NB4 (cell line): ENCODE results near the gene ARID1B.

Experiments
- DNase-seq: peaks from one replicate; pipeline ENCODE4 v3.0.0; 2010; ENCODE audit warnings: low read depth
- H3K4me3 ChIP-seq: one replicate; pipeline ENCODE4 v1.5.1; 2011; ENCODE audit warnings: mild to moderate bottlenecking, low read depth, low read length, moderate library complexity
- CTCF ChIP-seq: IDR thresholded peaks from one replicate; pipeline ENCODE4 v1.5.1; 2012; ENCODE audit warnings: low read depth, low read length
- MYC ChIP-seq: IDR thresholded peaks from 2 replicates; pipeline ENCODE4 v1.6.1; 2011; ENCODE audit warnings: low read depth, low read length
- POLR2A ChIP-seq: IDR thresholded peaks from 2 replicates; pipeline ENCODE4 v1.6.1; 2011; ENCODE audit warnings: mild to moderate bottlenecking; ENCODE audit not compliant: insufficient read length; ENCODE audit errors: extremely low read depth
- TF ChIP-seq, protein P1 (sequence below): IDR thresholded peaks from 2 replicates; pipeline ENCODE4 v1.6.1; 2011; ENCODE audit warnings: low read depth, low read length

ARID1B gene

DNA sequence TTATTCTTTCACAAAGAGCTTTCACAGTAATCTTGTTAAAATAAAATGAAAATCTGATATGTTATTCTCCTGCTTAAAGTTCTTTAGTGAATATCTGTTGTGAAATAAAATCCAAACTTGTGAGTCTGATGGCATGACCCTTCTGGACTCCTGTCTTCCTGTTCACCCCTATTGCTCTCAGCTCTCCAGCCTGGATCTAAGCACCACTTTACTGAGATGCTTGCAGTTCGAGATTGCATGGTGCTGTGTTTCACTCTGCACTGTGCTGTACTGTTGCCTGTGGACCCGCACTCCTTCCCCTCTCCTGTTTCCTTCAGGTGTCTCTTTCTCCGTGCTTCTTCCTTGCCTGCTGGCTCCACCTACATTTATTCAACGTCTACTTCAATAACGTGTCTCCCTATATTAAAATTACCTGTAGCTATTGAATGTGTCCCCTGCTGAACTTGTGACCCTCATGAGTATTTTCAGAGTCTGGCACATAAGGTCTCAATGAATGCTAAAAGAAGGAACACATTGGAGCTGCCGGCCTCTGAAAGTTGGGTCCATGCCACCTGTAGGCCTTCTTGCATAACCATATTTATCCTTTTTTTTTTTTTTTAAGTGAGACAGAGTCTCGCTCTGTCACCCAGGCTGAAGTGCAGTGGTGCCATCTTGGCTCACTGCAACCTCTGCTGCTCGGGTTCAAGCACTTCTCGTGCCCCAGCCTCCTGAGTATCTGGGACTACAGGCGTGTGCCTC is 100.1 kb downstream of the ARID1B start:
- TF ChIP-seq, protein P1, sequence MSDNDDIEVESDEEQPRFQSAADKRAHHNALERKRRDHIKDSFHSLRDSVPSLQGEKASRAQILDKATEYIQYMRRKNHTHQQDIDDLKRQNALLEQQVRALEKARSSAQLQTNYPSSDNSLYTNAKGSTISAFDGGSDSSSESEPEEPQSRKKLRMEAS, result no peak
- TF ChIP-seq POLR2A (no peak), MYC (no peak), CTCF (no peak)
- no peak for DNase-seq

GRCh38 chr6:156878681-156879080 is 101.5 kb downstream of the ARID1B start:
- DNase-seq, result no peak
- H3K4me3 ChIP-seq, result no peak overlapping the region
- TF ChIP-seq MYC (no peak), POLR2A (no peak), CTCF (no peak)
- TF ChIP-seq, protein P1, result no peak

More for the DNA sequence above, 100.1 kb downstream of the ARID1B start:
- no peak overlapping the region for H3K4me3 ChIP-seq

GRCh38 chr6:156879186-156879585 is 102.0 kb downstream of the ARID1B start:
- H3K4me3 ChIP-seq, result no peak overlapping the region
- no peak for TF ChIP-seq POLR2A
- TF ChIP-seq, protein P1, result no peak
- no peak for TF ChIP-seq CTCF
- TF ChIP-seq MYC, result no peak
- DNase-seq, result no peak

DNA sequence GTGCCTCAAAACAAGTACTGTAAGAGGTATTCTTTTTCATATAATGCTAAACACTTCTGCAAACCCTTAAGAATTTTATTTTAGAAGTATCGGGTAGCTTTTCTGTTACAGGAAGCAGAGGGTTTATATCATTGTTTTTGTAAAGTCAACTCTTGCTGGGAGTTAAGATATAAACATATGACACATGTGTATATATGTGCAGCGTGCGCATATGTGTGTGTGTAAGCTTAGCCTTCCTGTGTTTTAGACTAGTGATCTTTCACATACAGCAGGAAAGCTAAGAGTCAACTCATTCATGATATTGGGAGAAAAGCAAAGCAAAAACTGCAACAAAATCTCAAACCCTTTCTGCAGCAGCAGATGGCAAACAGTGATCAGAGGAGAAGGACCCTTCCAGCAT is 102.4 kb downstream of the ARID1B start:
- no peak for TF ChIP-seq MYC
- TF ChIP-seq, protein P1, result no peak
- TF ChIP-seq CTCF, result no peak
- TF ChIP-seq POLR2A, result no peak

GRCh38 chr6:156880913-156881312 is 103.7 kb downstream of the ARID1B start:
- H3K4me3 ChIP-seq, result no peak overlapping the region
- TF ChIP-seq, protein P1, result no peak
- TF ChIP-seq MYC, result no peak
- no peak for TF ChIP-seq POLR2A
- TF ChIP-seq CTCF, result no peak
- no peak for DNase-seq

More for the DNA sequence above, 102.4 kb downstream of the ARID1B start:
- no peak for DNase-seq
- no peak overlapping the region for H3K4me3 ChIP-seq
